22Rv1 (cell line): ENCODE results near the gene TMEM154.

Experiments used
- H3K27ac ChIP-seq: fragments of 450-650 bp; 2 replicates; pipeline ENCODE4 v1.5.1; 2017
- ZFX ChIP-seq: fragments of 450-650 bp; IDR thresholded peaks from 2 replicates; pipeline ENCODE4 v1.6.1; 2017; ENCODE audit warnings: antibody characterized with exemption, borderline replicate concordance
- TF ChIP-seq, protein P1 (sequence below): fragments of 450-650 bp; IDR thresholded peaks from 2 replicates; pipeline ENCODE4 v1.5.1; 2017; ENCODE audit warnings: mild to moderate bottlenecking

The TMEM154 gene

DNA sequence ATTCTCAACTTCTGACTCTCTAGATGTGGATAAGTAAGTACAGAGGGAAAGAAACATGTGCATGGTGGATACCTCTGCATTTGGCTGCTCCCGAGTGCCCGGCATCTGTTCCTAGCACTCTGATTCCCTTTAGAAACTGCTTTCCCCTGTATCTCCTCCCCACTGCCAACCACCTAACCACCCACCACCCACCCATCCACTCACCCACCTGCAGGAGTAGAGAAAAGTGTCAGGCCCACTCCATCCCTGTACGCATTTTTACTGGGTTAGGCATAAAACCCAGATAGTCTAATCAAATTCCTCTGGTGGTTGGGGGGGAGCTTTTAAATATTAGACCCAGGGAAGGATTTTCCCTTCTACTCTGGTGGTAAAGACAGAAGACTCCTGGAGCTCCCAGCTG, 63.0 kb downstream of the TMEM154 start:
- no peak overlapping the region for H3K27ac ChIP-seq
- TF ChIP-seq ZFX, result no peak
- TF ChIP-seq, protein P1, sequence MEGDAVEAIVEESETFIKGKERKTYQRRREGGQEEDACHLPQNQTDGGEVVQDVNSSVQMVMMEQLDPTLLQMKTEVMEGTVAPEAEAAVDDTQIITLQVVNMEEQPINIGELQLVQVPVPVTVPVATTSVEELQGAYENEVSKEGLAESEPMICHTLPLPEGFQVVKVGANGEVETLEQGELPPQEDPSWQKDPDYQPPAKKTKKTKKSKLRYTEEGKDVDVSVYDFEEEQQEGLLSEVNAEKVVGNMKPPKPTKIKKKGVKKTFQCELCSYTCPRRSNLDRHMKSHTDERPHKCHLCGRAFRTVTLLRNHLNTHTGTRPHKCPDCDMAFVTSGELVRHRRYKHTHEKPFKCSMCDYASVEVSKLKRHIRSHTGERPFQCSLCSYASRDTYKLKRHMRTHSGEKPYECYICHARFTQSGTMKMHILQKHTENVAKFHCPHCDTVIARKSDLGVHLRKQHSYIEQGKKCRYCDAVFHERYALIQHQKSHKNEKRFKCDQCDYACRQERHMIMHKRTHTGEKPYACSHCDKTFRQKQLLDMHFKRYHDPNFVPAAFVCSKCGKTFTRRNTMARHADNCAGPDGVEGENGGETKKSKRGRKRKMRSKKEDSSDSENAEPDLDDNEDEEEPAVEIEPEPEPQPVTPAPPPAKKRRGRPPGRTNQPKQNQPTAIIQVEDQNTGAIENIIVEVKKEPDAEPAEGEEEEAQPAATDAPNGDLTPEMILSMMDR, result no peak

DNA sequence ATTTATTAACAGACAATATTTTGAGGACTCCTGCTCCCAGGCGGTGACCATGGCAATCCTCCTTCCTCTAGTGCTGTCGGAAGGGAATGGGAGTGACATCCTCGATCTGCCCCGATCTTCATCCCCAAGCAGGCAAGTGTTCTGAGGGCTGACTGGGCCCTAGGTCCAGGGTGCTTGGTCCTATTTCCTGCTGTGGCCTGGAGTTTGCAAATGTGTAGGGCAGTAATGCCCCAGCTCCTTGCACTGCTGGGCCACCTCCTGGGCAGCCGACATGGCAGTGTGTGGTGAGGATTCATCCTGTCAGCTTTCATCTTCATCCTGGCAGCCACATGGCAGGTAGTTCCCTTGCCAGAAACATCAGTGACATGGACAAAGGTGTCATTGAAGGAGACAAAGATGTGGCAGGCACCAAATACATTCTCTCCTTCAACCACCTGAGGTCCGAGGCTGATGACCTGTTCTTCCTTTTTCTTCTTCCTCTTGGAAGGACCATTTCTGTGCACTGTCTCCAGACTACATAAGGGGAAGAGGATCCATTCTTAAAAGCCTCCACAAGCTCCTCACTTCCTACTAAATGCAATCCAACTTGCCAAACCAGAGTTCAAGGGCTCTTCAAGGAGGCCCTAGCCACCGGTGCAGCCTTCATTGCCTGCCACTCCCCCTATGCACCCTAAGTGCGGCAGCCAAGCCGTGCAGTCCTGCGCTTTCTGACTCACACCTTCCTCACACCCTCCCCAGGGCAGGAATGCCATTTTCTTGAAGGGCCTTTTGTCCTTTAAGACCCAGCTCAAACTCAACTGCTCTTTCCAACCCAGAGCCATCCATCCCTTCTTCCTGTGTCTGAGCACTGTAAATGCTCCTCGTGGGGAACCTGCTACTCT, 65.7 kb downstream of the TMEM154 start:
- H3K27ac ChIP-seq, result no peak overlapping the region

DNA sequence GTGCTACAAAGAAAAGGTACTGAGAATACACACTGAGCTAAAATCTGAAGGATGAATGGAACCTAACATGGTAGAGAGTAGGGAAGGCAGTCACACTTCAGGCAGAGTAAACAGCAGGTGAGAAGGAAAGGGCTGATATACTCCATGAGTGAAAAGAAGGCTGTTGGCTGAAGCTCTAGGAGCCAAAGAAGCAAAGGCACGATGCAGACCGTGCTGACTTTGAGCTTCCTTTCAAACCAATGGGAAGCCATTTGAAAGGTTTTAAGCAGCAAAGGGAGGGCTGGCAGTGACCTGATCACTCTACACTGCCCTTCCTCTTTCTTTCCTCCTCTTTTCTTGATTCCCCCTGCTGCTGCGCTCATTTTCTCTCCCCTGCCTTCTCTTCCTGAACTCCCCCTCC, 66.4 kb downstream of the TMEM154 start:
- TF ChIP-seq, protein P1, result no peak
- no peak for TF ChIP-seq ZFX
- H3K27ac ChIP-seq, result no peak overlapping the region

More for the DNA sequence above, 65.7 kb downstream of the TMEM154 start:
- no peak for TF ChIP-seq ZFX
- TF ChIP-seq, protein P1, result no peak

DNA sequence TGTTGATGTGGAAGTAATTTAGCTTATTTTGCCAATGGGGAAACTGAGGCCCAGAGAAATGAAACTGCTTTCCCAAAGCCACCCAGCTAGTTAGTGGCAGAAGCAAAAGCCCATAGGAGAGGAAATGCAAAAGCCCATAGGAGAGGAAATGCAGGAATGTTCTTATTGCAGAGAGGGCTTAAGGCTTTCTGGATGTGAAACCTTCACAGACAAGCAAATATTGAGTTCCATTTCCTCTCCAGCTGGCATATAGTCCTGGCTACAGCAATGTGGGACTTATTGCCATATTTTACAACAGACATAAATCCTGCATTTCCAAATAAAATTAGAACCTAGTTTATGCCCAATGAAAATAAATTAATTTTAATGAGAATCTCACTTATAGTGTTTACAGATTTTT, 69.7 kb downstream of the TMEM154 start:
- TF ChIP-seq ZFX, result no peak
- TF ChIP-seq, protein P1, result no peak
- no peak overlapping the region for H3K27ac ChIP-seq

DNA sequence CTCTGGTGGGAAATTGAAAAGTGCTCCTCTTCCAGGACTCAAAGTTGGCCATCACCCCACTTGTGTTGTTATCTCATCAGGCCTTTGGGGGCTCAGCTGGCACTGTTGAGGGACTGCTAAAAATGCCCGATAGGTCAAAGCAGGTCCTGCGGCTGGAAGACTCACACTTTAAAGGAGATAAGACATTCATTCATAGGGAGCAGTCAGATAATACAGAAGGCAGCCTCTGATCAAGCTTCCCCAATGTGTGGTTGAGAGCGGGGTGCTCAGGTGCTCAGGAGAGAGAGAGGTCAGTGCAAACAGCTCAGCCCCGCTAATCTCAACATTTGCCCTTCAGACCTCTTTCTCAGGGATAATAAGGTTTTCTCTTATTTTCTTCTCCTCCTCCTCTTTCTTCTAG, 70.3 kb downstream of the TMEM154 start:
- no peak overlapping the region for H3K27ac ChIP-seq
- TF ChIP-seq, protein P1, result no peak
- no peak for TF ChIP-seq ZFX

DNA sequence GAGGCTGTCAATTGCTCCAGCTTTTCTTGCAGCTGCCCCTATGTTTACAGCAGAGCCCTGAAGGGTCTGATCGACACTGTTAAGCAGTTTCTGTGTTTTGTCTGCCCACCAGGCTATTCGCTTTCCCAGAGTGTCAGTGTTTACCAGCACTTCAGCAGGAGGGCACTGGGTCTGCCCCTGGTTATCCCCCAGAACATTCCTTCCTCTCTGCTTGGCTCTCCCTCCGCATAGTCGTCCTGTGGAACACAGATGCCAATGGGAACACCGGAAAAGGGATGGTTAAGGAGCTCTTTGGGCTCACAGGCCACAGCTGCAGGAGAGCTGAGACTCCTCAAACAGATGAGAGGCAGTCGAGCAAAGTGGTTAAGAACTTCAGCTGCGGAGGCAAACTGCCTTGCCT, 72.6 kb downstream of the TMEM154 start:
- TF ChIP-seq, protein P1, result no peak
- no peak for TF ChIP-seq ZFX
- no peak overlapping the region for H3K27ac ChIP-seq

DNA sequence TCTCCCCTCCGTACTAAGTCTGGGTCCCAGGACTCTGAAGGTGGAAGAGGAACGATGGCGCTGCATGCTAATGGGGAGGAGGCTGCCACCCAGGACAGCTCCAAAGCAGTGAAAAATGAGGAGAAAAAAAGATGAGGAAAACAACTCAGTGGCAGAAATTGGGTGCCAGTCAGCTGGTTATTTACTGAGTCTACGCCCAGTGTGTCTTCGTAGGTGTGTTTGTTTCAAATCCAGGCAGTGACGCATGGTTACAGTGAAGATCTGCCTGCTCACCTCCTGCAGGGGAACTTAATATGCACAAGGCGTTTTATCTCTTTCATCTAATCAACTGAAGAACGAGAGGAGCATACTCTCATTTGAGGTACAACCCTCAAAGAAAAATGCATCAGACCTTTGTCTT, 73.0 kb downstream of the TMEM154 start:
- H3K27ac ChIP-seq, result no peak overlapping the region
- no peak for TF ChIP-seq ZFX
- TF ChIP-seq, protein P1, result no peak
